Measurements from ENCODE around the gene FSTL3.

FSTL3 gene

DNA sequence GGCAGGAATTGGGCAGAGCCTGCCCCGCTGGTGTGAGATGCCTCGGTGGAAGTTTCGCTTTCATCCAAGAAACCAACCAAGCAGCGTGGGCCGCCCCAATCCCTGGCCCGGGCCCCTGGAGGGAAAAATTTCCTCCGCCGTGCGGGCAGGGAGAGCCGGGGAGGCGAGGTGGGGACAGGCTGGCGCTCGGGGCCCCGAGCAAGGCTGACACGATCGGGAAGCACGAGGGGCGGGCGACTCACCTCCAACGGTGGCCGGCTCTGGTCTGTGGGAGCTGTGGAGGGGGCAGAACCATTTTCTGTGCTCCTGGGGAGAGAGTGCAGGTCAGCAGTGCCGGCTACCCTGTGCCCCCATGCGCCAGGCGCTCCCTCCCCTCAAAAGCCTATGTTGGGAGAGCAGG lies 24.2 kb upstream of the FSTL3 start:
- no peaks in the 10 kb centered on the region for H3K4me1 ChIP-seq (ENCODE audit: control insufficient read depth, low read length)
- H3K9me2 ChIP-seq (replicated peaks; ENCODE audit: control insufficient read depth, low read length), result no peaks in the 10 kb centered on the region
- no peaks in the 10 kb centered on the region for H3K27me3 ChIP-seq (ENCODE audit: control insufficient read depth, low read length)
- TF ChIP-seq, protein P1, sequence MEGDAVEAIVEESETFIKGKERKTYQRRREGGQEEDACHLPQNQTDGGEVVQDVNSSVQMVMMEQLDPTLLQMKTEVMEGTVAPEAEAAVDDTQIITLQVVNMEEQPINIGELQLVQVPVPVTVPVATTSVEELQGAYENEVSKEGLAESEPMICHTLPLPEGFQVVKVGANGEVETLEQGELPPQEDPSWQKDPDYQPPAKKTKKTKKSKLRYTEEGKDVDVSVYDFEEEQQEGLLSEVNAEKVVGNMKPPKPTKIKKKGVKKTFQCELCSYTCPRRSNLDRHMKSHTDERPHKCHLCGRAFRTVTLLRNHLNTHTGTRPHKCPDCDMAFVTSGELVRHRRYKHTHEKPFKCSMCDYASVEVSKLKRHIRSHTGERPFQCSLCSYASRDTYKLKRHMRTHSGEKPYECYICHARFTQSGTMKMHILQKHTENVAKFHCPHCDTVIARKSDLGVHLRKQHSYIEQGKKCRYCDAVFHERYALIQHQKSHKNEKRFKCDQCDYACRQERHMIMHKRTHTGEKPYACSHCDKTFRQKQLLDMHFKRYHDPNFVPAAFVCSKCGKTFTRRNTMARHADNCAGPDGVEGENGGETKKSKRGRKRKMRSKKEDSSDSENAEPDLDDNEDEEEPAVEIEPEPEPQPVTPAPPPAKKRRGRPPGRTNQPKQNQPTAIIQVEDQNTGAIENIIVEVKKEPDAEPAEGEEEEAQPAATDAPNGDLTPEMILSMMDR (IDR thresholded peaks at IDR 0.05; ENCODE audit: low read depth, low read length, poor library complexity, severe bottlenecking), result no peak
- no peak overlapping the region for H3K4me3 ChIP-seq (ENCODE audit: low read length)
- peaks cover 61% of the 10 kb centered on the region for H3K79me2 ChIP-seq (ENCODE audit: control insufficient read depth, low read length)
- no peak overlapping the region for H3K27ac ChIP-seq (ENCODE audit: low read depth, low read length)
- no peaks in the 10 kb centered on the region for H3K9me3 ChIP-seq (ENCODE audit: control insufficient read depth, insufficient read depth, low read length)
- H3K4me2 ChIP-seq (ENCODE audit: low read length), result no peak overlapping the region
- no peaks in the 10 kb centered on the region for H3F3A ChIP-seq (ENCODE audit: control insufficient read depth, insufficient read depth)
- peaks cover 76% of the 10 kb centered on the region for H3K36me3 ChIP-seq (ENCODE audit: control insufficient read depth, low read length)
- H4K20me1 ChIP-seq (ENCODE audit: control insufficient read depth, insufficient read depth, low read depth, low read length), result peaks cover 18% of the 10 kb centered on the region

DNA sequence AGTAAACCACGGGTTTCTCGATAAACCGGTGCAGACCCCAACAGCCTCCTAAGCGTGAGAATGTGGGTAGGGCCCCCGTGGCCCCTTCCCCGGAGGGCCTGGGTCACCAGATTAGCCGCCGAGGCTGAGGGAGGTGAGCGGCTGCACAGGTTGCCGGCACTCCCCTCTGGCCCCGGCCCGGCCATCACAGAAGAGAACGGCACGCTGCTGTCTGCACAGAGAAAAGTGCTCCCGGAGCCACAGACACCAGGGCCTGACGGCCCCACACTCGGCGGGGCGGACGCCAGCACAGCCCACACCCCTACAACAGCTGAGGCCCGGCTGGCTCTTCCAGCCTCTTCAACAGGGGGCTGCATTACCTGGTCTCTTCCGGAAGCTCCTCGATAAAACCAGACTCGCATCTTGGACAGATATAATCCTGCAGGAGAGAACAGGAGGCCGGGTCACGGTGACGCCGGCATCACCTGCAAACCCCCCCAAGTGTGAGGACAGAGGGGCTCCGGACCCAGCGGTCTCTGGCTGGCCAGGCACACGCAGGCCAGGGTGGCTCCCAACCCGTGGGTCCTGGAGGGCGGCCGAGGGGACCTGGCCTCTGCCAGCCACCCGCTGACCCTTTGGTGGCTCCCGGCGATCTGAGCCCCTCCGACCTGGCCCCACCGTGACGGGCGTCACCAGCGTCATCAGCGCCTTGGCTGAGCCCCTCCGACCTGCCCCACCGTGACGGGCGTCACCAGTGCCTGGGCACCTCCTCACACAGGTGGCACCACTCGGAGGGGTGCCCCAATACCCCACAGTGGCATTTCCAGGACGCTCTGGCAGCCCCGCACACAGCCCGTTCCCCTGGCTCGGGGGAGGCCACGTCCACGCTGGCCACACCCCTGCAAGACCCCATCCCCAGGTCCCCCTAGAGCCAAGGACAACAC lies 23.5 kb upstream of the FSTL3 start:
- Histone ChIP-seq H3K4me2 (ENCODE audit: low read length) (no peak overlapping the region), H3K27me3 (ENCODE audit: control insufficient read depth, low read length) (no peaks in the 10 kb centered on the region), H3K9me2 (replicated peaks; ENCODE audit: control insufficient read depth, low read length) (no peaks in the 10 kb centered on the region), H3K79me2 (ENCODE audit: control insufficient read depth, low read length) (peaks cover 68% of the 10 kb centered on the region), H3K27ac (ENCODE audit: low read depth, low read length) (no peak overlapping the region), H3K4me1 (ENCODE audit: control insufficient read depth, low read length) (no peaks in the 10 kb centered on the region), H3K9me3 (ENCODE audit: control insufficient read depth, insufficient read depth, low read length) (no peaks in the 10 kb centered on the region), H3F3A (ENCODE audit: control insufficient read depth, insufficient read depth) (no peaks in the 10 kb centered on the region), H4K20me1 (ENCODE audit: control insufficient read depth, insufficient read depth, low read depth, low read length) (peaks cover 18% of the 10 kb centered on the region), H3K4me3 (ENCODE audit: low read length) (no peak overlapping the region), H3K36me3 (ENCODE audit: control insufficient read depth, low read length) (peaks cover 77% of the 10 kb centered on the region)
- TF ChIP-seq, protein P1 (IDR thresholded peaks at IDR 0.05; ENCODE audit: low read depth, low read length, poor library complexity, severe bottlenecking), result no peak
- TF ChIP-seq EZH2phosphoT487 (IDR thresholded peaks at IDR 0.05; ENCODE audit: borderline replicate concordance, low read length), result no peak

DNA sequence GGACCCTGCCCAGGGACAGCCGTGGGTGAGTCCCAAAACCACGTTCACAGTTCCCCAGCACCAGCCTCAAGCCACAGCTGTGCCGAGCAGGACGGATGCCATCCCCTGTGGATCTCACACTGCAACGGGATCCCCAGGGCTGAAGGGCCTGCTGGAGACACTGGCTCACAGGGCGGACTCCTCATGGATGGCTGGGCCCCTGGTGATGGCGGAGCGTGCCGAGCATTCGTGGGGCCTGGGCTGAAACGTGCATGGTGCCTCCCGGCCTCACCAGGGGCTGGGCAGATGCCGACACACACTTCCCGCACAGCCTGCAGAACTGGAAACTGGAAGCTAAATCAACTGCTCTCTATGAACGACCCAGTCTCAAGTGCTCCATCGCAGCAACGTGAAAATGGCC lies 22.8 kb upstream of the FSTL3 start:
- Histone ChIP-seq H3K79me2 (ENCODE audit: control insufficient read depth, low read length) (peaks cover 75% of the 10 kb centered on the region), H3K9me2 (replicated peaks; ENCODE audit: control insufficient read depth, low read length) (no peaks in the 10 kb centered on the region), H3K27ac (ENCODE audit: low read depth, low read length) (no peak overlapping the region), H4K20me1 (ENCODE audit: control insufficient read depth, insufficient read depth, low read depth, low read length) (peaks cover 23% of the 10 kb centered on the region), H3K4me3 (ENCODE audit: low read length) (no peak overlapping the region), H3K27me3 (ENCODE audit: control insufficient read depth, low read length) (no peaks in the 10 kb centered on the region), H3F3A (ENCODE audit: control insufficient read depth, insufficient read depth) (no peaks in the 10 kb centered on the region), H3K9me3 (ENCODE audit: control insufficient read depth, insufficient read depth, low read length) (no peaks in the 10 kb centered on the region), H3K36me3 (ENCODE audit: control insufficient read depth, low read length) (peaks cover 82% of the 10 kb centered on the region), H3K4me1 (ENCODE audit: control insufficient read depth, low read length) (no peaks in the 10 kb centered on the region), H3K4me2 (ENCODE audit: low read length) (no peak overlapping the region)
- no peak for TF ChIP-seq EZH2phosphoT487 (IDR thresholded peaks at IDR 0.05; ENCODE audit: borderline replicate concordance, low read length)
- TF ChIP-seq, protein P1 (IDR thresholded peaks at IDR 0.05; ENCODE audit: low read depth, low read length, poor library complexity, severe bottlenecking), result no peak

Data from DOHH2 (cell line).